OCI-LY7 (cell line): ENCODE results near the gene DUOXA2. TPM values are rescaled to one million over a fixed set of nuclear protein-coding genes. Genes with fewer than 3 reads are reported as not detected.

Experiments
- BruUV-seq: library from RNA; stranded (reverse); fragments of 400-500 nt; replicated peaks from 2 replicates; lab custom pipeline; 2021; lab: Mats Ljungman, UMichigan
- CTCF ChIA-PET: fragments of 300-600 bp; sonication (Branson Sonifier 250); formaldehyde crosslinking; loops from one replicate; lab custom pipeline; 2022; ENCODE audit warnings: antibody characterized with exemption; ENCODE audit not compliant: unreplicated experiment; lab: Charles Lee
- POLR2A ChIA-PET: fragments of 300-600 bp; sonication (Branson Sonifier 250); formaldehyde crosslinking; loops from one replicate; lab custom pipeline; 2022; ENCODE audit warnings: antibody characterized with exemption; lab: Charles Lee
- DNase-seq: peaks from one replicate; pipeline ENCODE4 v3.0.0-alpha.2; 2015; ENCODE audit warnings: low spot score
- H2AFZ ChIP-seq: fragments of 200-600 bp; sonication (generic), shearing (Covaris generic); 2 replicates; pipeline ENCODE4 v1.6.1; 2014; ENCODE audit warnings: mild to moderate bottlenecking, antibody characterized with exemption, low read length, moderate library complexity
- H3K27ac ChIP-seq: fragments of 200-600 bp; sonication (generic); 2 replicates; pipeline ENCODE4 v1.5.1; 2014; ENCODE audit warnings: mixed run types, low read depth, mild to moderate bottlenecking, moderate library complexity, low read length, inconsistent platforms; ENCODE audit not compliant: poor library complexity, severe bottlenecking
- H3K36me3 ChIP-seq: fragments of 200-600 bp; sonication (generic); 2 replicates; pipeline ENCODE4 v1.6.1; 2014; ENCODE audit warnings: mild to moderate bottlenecking, antibody characterized with exemption, low read length, moderate library complexity, mixed read lengths; ENCODE audit not compliant: insufficient read depth
- H3K4me1 ChIP-seq: fragments of 200-600 bp; sonication (generic); 2 replicates; pipeline ENCODE4 v1.5.1; 2014; ENCODE audit warnings: mild to moderate bottlenecking, low read length; ENCODE audit not compliant: insufficient read depth, poor library complexity, severe bottlenecking
- H3K4me2 ChIP-seq: fragments of 200-600 bp; sonication (generic); 2 replicates; pipeline ENCODE4 v1.6.1; 2014; ENCODE audit warnings: mild to moderate bottlenecking, low read length
- H3K4me3 ChIP-seq: fragments of 200-600 bp; sonication (generic); 2 replicates; pipeline ENCODE4 v1.5.1; 2014; ENCODE audit warnings: mild to moderate bottlenecking, low read depth, low read length; ENCODE audit not compliant: poor library complexity, severe bottlenecking
- H3K79me2 ChIP-seq: fragments of 200-600 bp; sonication (generic); 2 replicates; pipeline ENCODE4 v1.6.1; 2016; ENCODE audit warnings: low read depth, mild to moderate bottlenecking, low read length, moderate library complexity, mixed read lengths; ENCODE audit not compliant: insufficient read depth
- H3K9me2 ChIP-seq: fragments of 200-600 bp; sonication (generic); 2 replicates; pipeline ENCODE4 v1.6.1; 2016; ENCODE audit warnings: mild to moderate bottlenecking, low read length, mixed read lengths; ENCODE audit not compliant: insufficient read depth
- H3K9me3 ChIP-seq: fragments of 200-600 bp; sonication (generic); 2 replicates; pipeline ENCODE4 v1.6.1; 2014; ENCODE audit warnings: mild to moderate bottlenecking, mixed run types, low read length, mixed read lengths
- H4K20me1 ChIP-seq: fragments of 200-600 bp; sonication (generic); 2 replicates; pipeline ENCODE4 v1.6.1; 2014; ENCODE audit warnings: mild to moderate bottlenecking, antibody characterized with exemption, low read length, moderate library complexity, mixed read lengths; ENCODE audit not compliant: insufficient read depth
- EZH2phosphoT487 ChIP-seq: fragments of 200-600 bp; sonication (generic); IDR thresholded peaks from 2 replicates; pipeline ENCODE4 v1.6.1; 2018; ENCODE audit warnings: low read depth, borderline replicate concordance, mild to moderate bottlenecking, mixed run types, antibody characterized with exemption, low read length, moderate library complexity, mixed read lengths
- intact Hi-C: fragments of 100-400 bp; cut with micrococcal nuclease; formaldehyde crosslinking; loops from one replicate; pipeline ENCODE4 v1.10.0; 2022; ENCODE audit not compliant: unreplicated experiment
- total RNA-seq, 2 experiments: library from RNA; depleted of rRNA in 1 of 2; stranded (reverse); fragments of >200 nt in 1 of 2; shearing (Covaris generic) in 1 of 2; gene quantifications; 2 replicates each; pipeline ENCODE4 v1.2.3, GENCODE V29; 2014 to 2022
- TF ChIP-seq, protein P1 (sequence below): fragments of 200-600 bp; sonication (generic); conservative IDR thresholded peaks from 2 replicates; pipeline ENCODE4 v1.5.1; 2014; ENCODE audit warnings: mild to moderate bottlenecking, antibody characterized with exemption, low read length, moderate library complexity, mixed read lengths

Gene DUOXA2
- total RNA-seq, 2 experiments from 2014 or later: not detected

DNA sequence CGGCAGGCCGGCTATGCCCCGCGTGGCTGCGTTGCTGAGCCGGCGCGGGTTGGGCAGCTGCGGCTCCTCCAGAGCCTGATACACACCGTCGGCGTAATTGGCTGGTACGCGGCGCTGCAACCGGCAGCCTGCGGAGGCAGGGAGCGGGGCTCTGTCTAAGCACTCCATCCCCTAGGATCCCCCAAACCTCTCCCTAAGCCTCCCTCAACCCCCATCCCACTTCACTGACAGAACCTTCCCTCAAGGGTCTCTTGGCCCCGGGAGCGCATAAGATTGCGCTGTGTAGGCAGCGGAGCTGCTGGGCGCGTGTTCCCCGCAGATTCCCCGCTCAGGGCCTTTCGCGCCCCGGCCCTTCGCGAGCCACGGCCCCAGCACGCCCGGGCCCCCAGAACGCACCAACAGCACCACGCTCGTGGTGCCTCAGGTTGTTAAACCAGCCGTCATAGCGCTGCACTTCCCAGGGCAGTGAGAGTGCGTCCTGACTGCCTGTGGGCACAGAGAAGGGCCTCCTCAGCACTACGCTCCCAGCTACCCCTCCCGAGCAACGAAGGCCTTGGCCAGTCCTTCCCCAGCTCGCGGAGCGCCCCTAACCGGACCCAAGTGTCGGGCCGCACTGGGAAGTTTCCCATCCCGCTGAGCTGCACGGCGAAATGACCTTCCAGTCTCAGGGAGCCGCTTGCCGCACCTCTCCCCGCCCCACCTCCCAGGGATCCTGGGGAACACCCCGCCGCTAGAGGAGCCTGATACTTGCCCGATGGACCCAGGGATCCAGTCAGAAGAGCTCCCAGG lies 1.3 kb upstream of the DUOXA2 start:
- intact Hi-C loops: no loop called here
- Histone ChIP-seq H3K79me2 (no peaks in the 10 kb centered on the region), H4K20me1 (no peaks in the 10 kb centered on the region), H2AFZ (no peak overlapping the region), H3K4me1 (no peaks in the 10 kb centered on the region), H3K9me3 (no peaks in the 10 kb centered on the region), H3K27ac (no peak overlapping the region), H3K9me2 (no peaks in the 10 kb centered on the region), H3K4me2 (no peak overlapping the region), H3K4me3 (no peak overlapping the region), H3K36me3 (no peaks in the 10 kb centered on the region)
- BruUV-seq: no TSS peak
- ChIA-PET POLR2A (no interaction called here), CTCF (no interaction called here)
- DNase-seq: no peak
- TF ChIP-seq, protein P1, sequence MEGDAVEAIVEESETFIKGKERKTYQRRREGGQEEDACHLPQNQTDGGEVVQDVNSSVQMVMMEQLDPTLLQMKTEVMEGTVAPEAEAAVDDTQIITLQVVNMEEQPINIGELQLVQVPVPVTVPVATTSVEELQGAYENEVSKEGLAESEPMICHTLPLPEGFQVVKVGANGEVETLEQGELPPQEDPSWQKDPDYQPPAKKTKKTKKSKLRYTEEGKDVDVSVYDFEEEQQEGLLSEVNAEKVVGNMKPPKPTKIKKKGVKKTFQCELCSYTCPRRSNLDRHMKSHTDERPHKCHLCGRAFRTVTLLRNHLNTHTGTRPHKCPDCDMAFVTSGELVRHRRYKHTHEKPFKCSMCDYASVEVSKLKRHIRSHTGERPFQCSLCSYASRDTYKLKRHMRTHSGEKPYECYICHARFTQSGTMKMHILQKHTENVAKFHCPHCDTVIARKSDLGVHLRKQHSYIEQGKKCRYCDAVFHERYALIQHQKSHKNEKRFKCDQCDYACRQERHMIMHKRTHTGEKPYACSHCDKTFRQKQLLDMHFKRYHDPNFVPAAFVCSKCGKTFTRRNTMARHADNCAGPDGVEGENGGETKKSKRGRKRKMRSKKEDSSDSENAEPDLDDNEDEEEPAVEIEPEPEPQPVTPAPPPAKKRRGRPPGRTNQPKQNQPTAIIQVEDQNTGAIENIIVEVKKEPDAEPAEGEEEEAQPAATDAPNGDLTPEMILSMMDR: no peak
- no peak for TF ChIP-seq EZH2phosphoT487

DNA sequence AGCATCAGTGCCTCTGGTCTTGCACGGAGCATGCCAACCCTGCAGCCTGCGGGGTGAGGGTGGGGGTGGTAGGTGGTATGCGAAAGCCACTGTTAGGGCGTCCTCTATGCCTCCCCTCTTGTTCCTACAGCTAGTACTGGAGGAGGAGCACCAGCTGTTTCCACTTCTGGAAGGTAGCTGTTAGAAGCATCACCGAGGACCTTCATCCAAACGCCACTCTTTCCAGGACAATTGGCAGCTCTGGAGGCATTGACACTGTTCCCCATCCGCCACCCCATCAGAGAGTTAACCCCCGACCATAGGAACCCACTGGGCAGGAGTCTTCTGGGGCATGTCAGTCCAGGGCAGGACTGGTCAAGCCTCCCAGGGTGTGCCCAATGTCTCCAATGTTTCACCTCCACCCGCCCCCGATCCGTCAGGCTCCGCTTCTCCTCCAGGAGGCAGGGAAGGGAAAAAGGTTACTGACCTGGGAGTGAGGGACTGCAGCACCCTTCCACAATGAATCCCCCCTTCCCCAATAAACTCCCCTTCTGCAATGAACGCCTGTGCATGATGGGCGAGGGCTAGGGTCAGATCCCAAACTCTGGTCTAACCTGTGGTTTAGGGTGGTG lies 641 bp upstream of the DUOXA2 start:
- Histone ChIP-seq H3K4me1 (no peaks in the 10 kb centered on the region), H3K4me3 (no peak overlapping the region), H3K9me3 (no peaks in the 10 kb centered on the region), H3K79me2 (no peaks in the 10 kb centered on the region), H4K20me1 (no peaks in the 10 kb centered on the region), H3K4me2 (no peak overlapping the region; the same call in 1 of the 2 replicates), H3K36me3 (no peaks in the 10 kb centered on the region), H2AFZ (no peak overlapping the region), H3K27ac (no peak overlapping the region), H3K9me2 (no peaks in the 10 kb centered on the region)
- no TSS peak for BruUV-seq
- CTCF ChIA-PET: no interaction called here
- POLR2A ChIA-PET: no interaction called here
- TF ChIP-seq EZH2phosphoT487: no peak
- TF ChIP-seq, protein P1: no peak
- intact Hi-C loops: no loop called here
- DNase-seq: no peak

DNA sequence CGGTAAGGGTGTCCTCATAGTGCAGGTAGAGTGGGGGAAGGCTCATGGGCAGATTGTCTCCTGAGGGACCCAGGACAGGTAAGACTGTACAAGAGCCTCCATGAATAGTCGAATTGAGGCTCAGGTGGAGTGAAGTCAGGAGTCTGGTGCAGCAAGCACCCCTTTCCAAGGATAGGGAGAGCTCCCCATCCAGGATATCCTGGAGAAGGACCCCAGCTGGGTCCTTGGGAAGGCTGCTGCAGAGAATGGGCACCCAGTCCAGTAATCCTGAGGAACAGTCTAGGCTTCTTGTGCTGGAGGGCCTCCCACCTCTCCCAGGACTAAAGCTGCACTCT lies 592 bp downstream of the DUOXA2 start:
- ChIA-PET POLR2A (no interaction called here), CTCF (no interaction called here)
- intact Hi-C loops: no loop called here
- Histone ChIP-seq H3K27ac (no peak overlapping the region), H3K9me3 (no peaks in the 10 kb centered on the region), H3K9me2 (no peaks in the 10 kb centered on the region), H3K79me2 (no peaks in the 10 kb centered on the region), H4K20me1 (no peaks in the 10 kb centered on the region), H3K4me3 (no peak overlapping the region), H3K4me1 (no peaks in the 10 kb centered on the region), H3K36me3 (no peaks in the 10 kb centered on the region), H2AFZ (no peak overlapping the region), H3K4me2 (no peak overlapping the region; the same call in 1 of the 2 replicates)
- TF ChIP-seq, protein P1: no peak
- no peak for TF ChIP-seq EZH2phosphoT487
- DNase-seq: no peak
- BruUV-seq: no TSS peak
